Loucy (cell line): Measurements from ENCODE around the gene CDH4.

Source experiments
- CTCF ChIP-seq: fragments of 200-600 bp; sonication (generic); conservative IDR thresholded peaks from 2 replicates; pipeline ENCODE4 v1.5.1; 2014; ENCODE audit warnings: mild to moderate bottlenecking, antibody characterized with exemption, low read length
- EZH2phosphoT487 ChIP-seq: fragments of 200-600 bp; IDR thresholded peaks from 2 replicates; pipeline ENCODE4 v1.6.1; 2018; ENCODE audit warnings: antibody characterized with exemption, mild to moderate bottlenecking, moderate library complexity, borderline replicate concordance

GRCh38 chr20:61324906-61325305 is 72.8 kb downstream of the CDH4 start:
- TF ChIP-seq EZH2phosphoT487 (no peak), CTCF (no peak)
